IPS-15b (cell line): ENCODE measurements around the gene RTN4.
"Not testable (repeated sequence)": the region's sequence is repeated elsewhere in the genome, so short reads cannot be mapped to it uniquely, and the experiment has no call there.

Source experiments
- H3K27me3 ChIP-seq: one replicate; pipeline ENCODE4 v1.6.1; 2013; ENCODE audit warnings: low read length; ENCODE audit not compliant: control insufficient read depth, insufficient read depth
- H3K36me3 ChIP-seq: one replicate; pipeline ENCODE4 v1.6.1; 2013; ENCODE audit warnings: low read length; ENCODE audit not compliant: control insufficient read depth, insufficient read depth
- H3K4me1 ChIP-seq: one replicate; pipeline ENCODE4 v1.6.1; 2013; ENCODE audit warnings: mild to moderate bottlenecking, low read length; ENCODE audit not compliant: control insufficient read depth, insufficient read depth
- H3K4me3 ChIP-seq: one replicate; pipeline ENCODE4 v1.5.1; 2013; ENCODE audit warnings: low read depth, low read length
- H3K9ac ChIP-seq: one replicate; pipeline ENCODE4 v1.6.1; 2013; ENCODE audit warnings: low read depth, mild to moderate bottlenecking, low read length
- H3K9me3 ChIP-seq: one replicate; pipeline ENCODE4 v1.6.1; 2013; ENCODE audit warnings: mild to moderate bottlenecking, low read length; ENCODE audit not compliant: control insufficient read depth, insufficient read depth

RTN4 gene, protein sequence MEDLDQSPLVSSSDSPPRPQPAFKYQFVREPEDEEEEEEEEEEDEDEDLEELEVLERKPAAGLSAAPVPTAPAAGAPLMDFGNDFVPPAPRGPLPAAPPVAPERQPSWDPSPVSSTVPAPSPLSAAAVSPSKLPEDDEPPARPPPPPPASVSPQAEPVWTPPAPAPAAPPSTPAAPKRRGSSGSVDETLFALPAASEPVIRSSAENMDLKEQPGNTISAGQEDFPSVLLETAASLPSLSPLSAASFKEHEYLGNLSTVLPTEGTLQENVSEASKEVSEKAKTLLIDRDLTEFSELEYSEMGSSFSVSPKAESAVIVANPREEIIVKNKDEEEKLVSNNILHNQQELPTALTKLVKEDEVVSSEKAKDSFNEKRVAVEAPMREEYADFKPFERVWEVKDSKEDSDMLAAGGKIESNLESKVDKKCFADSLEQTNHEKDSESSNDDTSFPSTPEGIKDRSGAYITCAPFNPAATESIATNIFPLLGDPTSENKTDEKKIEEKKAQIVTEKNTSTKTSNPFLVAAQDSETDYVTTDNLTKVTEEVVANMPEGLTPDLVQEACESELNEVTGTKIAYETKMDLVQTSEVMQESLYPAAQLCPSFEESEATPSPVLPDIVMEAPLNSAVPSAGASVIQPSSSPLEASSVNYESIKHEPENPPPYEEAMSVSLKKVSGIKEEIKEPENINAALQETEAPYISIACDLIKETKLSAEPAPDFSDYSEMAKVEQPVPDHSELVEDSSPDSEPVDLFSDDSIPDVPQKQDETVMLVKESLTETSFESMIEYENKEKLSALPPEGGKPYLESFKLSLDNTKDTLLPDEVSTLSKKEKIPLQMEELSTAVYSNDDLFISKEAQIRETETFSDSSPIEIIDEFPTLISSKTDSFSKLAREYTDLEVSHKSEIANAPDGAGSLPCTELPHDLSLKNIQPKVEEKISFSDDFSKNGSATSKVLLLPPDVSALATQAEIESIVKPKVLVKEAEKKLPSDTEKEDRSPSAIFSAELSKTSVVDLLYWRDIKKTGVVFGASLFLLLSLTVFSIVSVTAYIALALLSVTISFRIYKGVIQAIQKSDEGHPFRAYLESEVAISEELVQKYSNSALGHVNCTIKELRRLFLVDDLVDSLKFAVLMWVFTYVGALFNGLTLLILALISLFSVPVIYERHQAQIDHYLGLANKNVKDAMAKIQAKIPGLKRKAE

DNA sequence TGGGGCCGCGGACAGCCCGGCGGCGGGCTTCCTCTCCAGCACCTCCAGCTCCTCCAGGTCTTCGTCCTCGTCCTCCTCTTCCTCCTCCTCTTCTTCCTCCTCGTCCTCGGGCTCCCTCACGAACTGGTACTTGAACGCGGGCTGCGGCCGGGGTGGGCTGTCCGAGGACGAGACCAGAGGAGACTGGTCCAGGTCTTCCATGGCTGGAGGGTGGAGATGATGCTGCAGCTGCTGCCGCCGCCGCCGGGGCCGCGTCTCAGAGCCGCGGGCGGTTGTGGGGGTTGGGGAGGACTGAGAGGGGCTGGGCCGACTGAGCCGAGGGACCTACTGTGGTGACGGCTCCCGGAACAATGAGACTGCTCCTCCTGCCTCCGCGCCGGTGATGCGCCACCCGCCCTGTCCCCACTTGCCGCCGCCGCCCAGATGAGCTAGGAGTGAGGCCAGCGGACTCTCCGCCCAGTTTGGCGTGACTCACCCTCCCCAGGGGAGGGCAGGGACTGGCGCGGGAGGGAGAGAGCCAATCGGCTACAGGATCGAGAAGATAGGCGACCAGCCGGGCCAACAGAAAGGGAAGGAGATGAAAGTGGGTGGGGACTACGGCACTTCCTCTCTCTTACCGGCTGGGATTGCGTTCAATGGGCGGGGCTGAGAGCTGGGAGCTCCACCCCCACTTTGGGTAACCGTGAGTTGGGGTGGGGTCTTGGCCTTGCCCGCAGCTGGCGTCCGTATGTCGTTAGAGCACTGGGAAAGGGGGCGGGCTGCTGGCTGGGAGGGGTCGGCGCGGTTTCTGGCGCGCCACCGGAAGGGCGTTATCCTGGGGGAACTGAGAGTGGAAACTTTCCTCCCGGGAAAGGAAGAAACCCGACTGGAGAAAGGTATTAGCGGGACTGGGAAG lies at the start of gene RTN4:
Gene RTN4 (minus strand): TSS at position 352 of the 895 bp plus-strand sequence. CDS start 151 bp downstream, at position 201.
- peaks cover 6% of the 10 kb centered on the region for H3K4me1 ChIP-seq
- no peaks in the 10 kb centered on the region for H3K27me3 ChIP-seq

DNA sequence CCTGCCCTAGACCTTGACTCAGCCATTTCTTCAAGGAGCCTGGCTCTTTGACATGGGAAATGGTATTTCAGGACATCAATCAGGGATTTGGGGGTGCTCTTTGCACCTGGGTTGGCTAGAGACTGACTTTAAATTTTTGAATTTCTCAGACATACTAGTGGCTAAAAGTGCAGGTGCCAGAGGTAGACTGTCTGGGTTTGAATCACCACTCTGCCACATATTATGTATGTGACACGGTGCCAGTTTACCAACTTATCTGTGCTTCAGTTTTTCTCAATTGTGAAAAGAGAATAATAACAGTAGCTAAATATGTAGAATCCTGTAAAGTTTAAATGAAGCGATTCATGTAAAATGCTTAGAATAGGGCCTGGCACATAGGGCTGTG lies 49.2 kb upstream of the RTN4 start:
- H3K9ac ChIP-seq: no peak overlapping the region
- H3K4me1 ChIP-seq: peaks cover 3% of the 10 kb centered on the region

More for the DNA sequence above, at the start of gene RTN4:
- H3K36me3 ChIP-seq: no peaks in the 10 kb centered on the region
- no peaks in the 10 kb centered on the region for H3K9me3 ChIP-seq
- H3K9ac ChIP-seq: peak within 1 kb of the TSS; percentile 96
- H3K4me3 ChIP-seq: peak within 1 kb of the TSS; percentile 95

DNA sequence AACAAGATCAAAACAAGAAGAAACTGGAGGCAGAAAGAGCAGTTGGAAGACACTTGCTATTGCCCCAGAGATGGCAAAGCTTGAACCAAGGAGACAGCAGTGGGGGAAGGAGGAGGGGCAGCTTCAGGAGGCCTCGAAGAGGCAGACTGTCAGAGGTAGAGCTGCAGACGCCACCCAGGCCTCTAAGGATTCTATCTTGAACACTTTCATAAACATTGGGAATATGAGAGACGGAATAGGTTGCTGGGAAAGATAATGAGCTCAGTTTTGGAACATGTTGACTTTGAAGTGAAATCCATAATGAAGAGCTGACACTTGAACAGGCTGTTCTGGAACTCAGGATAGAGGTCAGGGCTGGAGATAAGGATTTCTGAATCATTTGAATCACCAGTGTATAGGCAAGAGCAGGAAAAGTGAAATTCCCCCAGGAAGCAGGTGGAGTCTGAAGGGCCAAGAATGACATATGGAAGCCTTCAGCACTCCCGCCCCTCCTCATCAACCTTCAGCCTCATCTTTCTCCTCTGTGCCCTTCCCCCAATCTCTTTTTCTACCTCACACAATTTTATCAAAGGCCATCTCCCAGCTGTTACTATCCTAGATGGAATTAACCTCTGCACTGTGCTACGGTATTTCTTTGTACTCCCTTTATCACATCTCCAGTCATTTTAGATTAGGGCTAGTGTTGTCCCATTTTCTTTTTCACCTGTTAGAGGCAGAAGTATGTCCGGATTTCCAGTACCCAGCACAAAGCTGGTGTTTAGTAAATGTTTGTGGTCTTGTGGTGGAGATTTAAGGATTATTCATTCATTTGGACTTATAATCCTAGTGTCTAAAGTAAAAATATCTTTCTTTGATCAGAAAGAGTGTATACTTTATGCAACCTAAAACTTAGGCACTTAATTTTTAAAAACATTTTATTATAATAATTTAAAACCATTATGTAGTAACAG lies 47.5 kb upstream of the RTN4 start:
- H3K4me3 ChIP-seq: no peak overlapping the region
- no peak overlapping the region for H3K9ac ChIP-seq
- no peaks in the 10 kb centered on the region for H3K9me3 ChIP-seq
- no peaks in the 10 kb centered on the region for H3K27me3 ChIP-seq
- H3K4me1 ChIP-seq: peaks cover 3% of the 10 kb centered on the region
- no peaks in the 10 kb centered on the region for H3K36me3 ChIP-seq

More for the DNA sequence above, 49.2 kb upstream of the RTN4 start:
- Histone ChIP-seq H3K4me3 (no peak overlapping the region), H3K9me3 (no peaks in the 10 kb centered on the region), H3K27me3 (no peaks in the 10 kb centered on the region), H3K36me3 (no peaks in the 10 kb centered on the region)

DNA sequence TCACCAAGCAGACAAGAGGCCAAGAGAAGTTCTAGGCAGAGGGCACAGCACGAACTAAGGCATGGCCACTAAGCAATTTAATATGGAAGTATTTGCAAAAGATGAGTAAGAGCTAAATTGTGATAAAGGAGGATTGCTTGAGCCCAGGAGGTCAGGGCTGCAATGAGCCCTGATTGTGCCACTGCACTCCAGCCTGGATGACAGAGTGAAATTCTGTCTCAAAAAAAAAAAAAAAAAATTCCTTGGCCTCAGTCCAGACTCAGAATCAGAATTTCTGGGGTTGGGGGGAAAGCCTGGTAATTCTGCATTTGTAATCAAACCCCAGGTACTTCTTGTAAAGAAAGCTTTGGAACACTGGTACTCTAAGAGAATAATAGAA lies 46.8 kb upstream of the RTN4 start:
- H3K4me3 ChIP-seq: no peak overlapping the region
- no peaks in the 10 kb centered on the region for H3K27me3 ChIP-seq
- no peaks in the 10 kb centered on the region for H3K36me3 ChIP-seq
- no peak overlapping the region for H3K9ac ChIP-seq
- H3K9me3 ChIP-seq: no peaks in the 10 kb centered on the region
- peaks cover 3% of the 10 kb centered on the region for H3K4me1 ChIP-seq

DNA sequence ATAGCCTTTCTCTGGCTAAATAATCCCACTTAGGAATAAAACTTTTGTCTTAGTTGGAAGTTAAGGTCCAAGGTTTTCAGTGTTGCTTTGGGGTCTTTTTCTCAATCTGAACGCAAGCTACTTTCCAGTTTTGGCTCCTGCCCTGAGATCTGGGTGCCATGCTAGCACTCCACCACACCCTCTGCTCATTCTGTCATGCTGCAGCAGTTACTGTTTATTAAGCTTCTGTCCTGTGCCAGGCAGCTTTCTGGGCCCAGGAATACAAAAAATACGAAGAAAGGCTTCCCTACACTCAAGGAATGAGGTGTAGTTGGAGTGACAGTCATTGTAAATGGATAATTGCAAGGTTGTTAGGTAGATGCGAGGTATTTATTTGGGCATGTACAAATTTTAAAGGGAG lies 46.3 kb upstream of the RTN4 start:
- H3K27me3 ChIP-seq: no peaks in the 10 kb centered on the region
- H3K9ac ChIP-seq: no peak overlapping the region

DNA sequence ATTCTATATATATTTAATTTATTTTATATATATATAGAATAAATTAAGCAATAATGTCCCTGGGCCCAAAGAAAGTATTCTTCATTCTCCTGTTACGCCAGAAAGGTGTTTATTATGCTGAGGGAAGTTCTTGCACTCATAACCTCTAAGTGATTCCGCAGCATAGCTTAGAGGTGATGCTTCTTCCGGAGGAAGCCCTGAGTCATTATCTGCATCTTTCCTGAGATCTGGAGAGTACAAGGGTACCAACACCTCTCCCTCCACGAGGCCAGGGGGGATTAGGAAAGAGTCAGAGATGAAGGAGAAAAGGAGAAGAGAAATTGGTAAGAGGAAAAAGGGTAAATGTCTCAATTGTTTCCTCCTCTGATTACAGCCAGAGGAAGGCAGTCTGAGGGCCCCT lies 43.1 kb upstream of the RTN4 start:
- no peak overlapping the region for H3K4me3 ChIP-seq
- peaks cover 3% of the 10 kb centered on the region for H3K4me1 ChIP-seq
- H3K27me3 ChIP-seq: no peaks in the 10 kb centered on the region
- H3K36me3 ChIP-seq: no peaks in the 10 kb centered on the region
- H3K9ac ChIP-seq: no peak overlapping the region
- H3K9me3 ChIP-seq: no peaks in the 10 kb centered on the region

More for the DNA sequence above, 46.3 kb upstream of the RTN4 start:
- Histone ChIP-seq H3K36me3 (no peaks in the 10 kb centered on the region), H3K4me1 (peaks cover 3% of the 10 kb centered on the region), H3K4me3 (no peak overlapping the region), H3K9me3 (no peaks in the 10 kb centered on the region)

DNA sequence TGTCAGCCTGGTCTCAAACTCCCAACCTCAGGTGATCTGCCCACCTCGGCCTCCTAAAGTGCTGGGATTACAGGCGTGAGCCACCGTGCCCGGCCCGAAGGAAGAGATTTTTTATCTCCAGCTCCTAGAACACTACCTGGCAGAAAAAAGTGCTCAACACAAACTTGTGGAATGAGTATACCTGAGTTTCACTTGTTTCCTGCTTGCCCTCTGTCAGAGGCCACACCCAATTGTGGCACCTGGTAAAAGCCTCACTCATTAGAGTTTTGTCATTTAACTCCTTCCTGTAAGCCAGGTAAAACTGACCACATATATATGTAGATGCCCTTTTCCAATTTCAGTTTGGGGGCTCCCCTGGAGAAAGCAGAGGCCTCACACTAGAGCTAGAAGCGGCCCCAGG lies 42.2 kb upstream of the RTN4 start:
- H3K4me1 ChIP-seq: no peaks in the 10 kb centered on the region
- H3K9ac ChIP-seq: no peak overlapping the region
- H3K4me3 ChIP-seq: no peak overlapping the region
- no peaks in the 10 kb centered on the region for H3K27me3 ChIP-seq
- no peaks in the 10 kb centered on the region for H3K36me3 ChIP-seq
- H3K9me3 ChIP-seq: no peaks in the 10 kb centered on the region

DNA sequence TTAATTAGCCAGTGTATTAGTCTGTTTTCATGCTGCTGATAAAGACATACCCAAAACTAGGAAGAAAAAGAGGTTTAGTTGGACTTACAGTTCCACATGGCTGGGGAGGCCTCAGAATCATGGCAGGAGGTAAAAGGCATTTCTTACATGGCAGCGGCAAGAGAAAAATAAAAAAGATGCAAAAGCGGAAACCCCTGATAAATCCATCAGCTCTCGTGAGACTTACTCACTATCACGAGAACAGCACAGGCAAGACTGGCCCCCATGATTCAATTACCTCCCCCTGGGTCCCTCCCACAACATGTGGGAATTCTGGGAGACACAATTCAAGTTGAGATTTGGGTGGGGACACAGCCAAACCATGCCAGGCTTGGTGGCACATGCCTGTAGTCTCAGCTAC lies 41.4 kb upstream of the RTN4 start:
- not testable (repeated sequence) for H3K9ac ChIP-seq, H3K4me3 ChIP-seq, H3K36me3 ChIP-seq, H3K9me3 ChIP-seq, H3K27me3 ChIP-seq, H3K4me1 ChIP-seq

DNA sequence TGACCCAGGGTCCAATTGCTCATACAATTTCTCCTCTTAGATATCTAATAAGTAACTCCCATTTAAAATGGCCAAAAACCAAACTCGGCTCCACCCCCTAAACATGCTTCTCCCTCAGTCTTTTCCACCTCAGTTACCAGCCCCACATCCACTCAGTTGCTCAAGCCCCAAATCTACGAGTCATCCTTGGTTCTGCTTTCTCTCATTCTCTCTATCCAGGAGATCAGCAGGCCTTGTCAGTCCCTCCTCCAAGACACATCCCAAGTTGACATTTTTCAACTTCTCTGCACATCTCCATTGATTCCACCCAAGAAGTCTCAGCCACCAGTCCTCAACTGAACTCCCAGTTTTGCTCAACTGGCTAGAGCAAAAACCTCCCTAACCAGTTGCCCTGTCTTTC lies 40.5 kb upstream of the RTN4 start:
- Histone ChIP-seq H3K4me1 (no peaks in the 10 kb centered on the region), H3K27me3 (no peaks in the 10 kb centered on the region), H3K9ac (no peak overlapping the region), H3K36me3 (no peaks in the 10 kb centered on the region), H3K9me3 (no peaks in the 10 kb centered on the region), H3K4me3 (no peak overlapping the region)

DNA sequence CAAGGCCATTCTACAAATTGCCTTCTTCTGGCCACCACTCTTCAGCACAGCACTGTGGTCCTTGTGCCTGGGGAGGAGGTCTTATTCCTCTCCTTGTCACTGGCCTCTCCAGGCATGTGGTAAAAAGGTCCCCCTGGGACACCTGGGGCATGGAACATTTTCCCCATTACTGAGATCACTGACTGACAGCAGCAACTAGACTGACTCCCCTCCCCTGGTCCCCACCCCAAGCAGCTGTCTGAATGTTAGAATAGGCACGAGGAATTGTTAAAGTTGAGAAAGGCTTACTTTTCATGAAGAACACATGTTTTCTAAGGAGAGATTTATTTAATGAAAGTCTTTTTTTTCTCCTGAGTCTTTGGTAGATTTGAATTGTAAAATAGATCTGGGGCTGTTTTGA lies 39.5 kb upstream of the RTN4 start:
- no peaks in the 10 kb centered on the region for H3K36me3 ChIP-seq
- H3K4me1 ChIP-seq: no peaks in the 10 kb centered on the region
- H3K9me3 ChIP-seq: no peaks in the 10 kb centered on the region
- H3K27me3 ChIP-seq: no peaks in the 10 kb centered on the region
- no peak overlapping the region for H3K9ac ChIP-seq
- H3K4me3 ChIP-seq: no peak overlapping the region
